Measurements from ENCODE around the gene OLFM1. TPM values are rescaled to one million over a fixed set of nuclear protein-coding genes. Genes with fewer than 3 reads are reported as not detected.

Gene OLFM1
- total and polyA plus RNA-seq, 2 donors = 24.5 to 28.3 TPM

Other genes with a start within 250 kb of the OLFM1 start
- 0.52 TPM for gene FCN2, start 206.9 kb upstream of the OLFM1 start, total RNA-seq
- gene FCN2, start 206.9 kb upstream of the OLFM1 start, polyA plus RNA-seq = 0.75 TPM
- 12.2 TPM for gene FCN1, start 169.8 kb upstream of the OLFM1 start, total RNA-seq
- 4.9 TPM for gene FCN1, start 169.8 kb upstream of the OLFM1 start, polyA plus RNA-seq

Data from thymus (tissue), 2 donors.